ENCODE measurements around the gene PPP1R3D.

PPP1R3D gene

DNA sequence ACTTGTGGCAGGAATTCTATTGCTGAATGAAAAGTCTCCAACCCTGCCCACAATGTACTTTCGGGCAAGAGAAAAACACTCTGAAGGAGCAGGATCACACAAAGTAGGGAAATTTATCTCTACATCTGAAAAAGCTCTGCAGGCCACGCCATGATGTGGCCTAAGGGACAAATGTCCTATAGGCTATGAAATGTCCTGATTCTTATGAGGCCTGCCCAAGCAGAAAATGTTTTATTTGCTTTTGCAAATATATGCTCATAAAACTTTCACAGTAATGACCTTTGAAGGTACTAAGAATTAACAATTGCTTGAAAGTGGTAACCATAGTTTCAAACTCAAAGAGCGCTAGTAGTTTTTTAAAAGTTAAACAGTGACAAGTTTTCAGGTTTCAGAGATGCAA is 37.6 kb downstream of the PPP1R3D start:
- no peak overlapping the region for H3K27ac ChIP-seq (ENCODE audit: extremely low read depth, low read depth, low read length)
- ChIA-PET POLR2A (no interaction called here), CTCF (interaction anchor here (1.1 to 1.2 kb wide), 2 partner anchors 21 to 31 kb away, joined by 3 to 5 read pairs; partner anchors contain the start of gene SYCP2)
- no peaks in the 10 kb centered on the region for H3K4me1 ChIP-seq (ENCODE audit: control insufficient read depth, insufficient read depth, low read length)
- no peak overlapping the region for H3K4me3 ChIP-seq (ENCODE audit: low read depth, low read length)
- no peaks in the 10 kb centered on the region for H3K9me3 ChIP-seq (ENCODE audit: control insufficient read depth, insufficient read depth, low read depth, low read length)
- H3K36me3 ChIP-seq (ENCODE audit: control insufficient read depth in 2 of 2, insufficient read depth in 1 of 2, low read length in 2 of 2) = no peaks in the 10 kb centered on the region
- no peak for TF ChIP-seq ZNF248 (tag by site-specific recombination; IDR thresholded peaks at IDR 0.05)
- TF ChIP-seq ZSCAN16 (tag by site-specific recombination; IDR thresholded peaks at IDR 0.05) = no peak
- TF ChIP-seq KLF1 (tag by site-specific recombination; IDR thresholded peaks at IDR 0.05) = no peak
- TF ChIP-seq, protein P1, sequence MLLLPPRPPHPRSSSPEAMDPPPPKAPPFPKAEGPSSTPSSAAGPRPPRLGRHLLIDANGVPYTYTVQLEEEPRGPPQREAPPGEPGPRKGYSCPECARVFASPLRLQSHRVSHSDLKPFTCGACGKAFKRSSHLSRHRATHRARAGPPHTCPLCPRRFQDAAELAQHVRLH (tag by site-specific recombination; IDR thresholded peaks at IDR 0.05) = no peak
- TF ChIP-seq, protein P2, sequence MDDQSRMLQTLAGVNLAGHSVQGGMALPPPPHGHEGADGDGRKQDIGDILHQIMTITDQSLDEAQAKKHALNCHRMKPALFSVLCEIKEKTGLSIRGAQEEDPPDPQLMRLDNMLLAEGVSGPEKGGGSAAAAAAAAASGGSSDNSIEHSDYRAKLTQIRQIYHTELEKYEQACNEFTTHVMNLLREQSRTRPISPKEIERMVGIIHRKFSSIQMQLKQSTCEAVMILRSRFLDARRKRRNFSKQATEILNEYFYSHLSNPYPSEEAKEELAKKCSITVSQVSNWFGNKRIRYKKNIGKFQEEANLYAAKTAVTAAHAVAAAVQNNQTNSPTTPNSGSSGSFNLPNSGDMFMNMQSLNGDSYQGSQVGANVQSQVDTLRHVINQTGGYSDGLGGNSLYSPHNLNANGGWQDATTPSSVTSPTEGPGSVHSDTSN (CRISPR knock-in tag; IDR thresholded peaks at IDR 0.05) = no peak
- TF ChIP-seq ZNF140 (tag by site-specific recombination; IDR thresholded peaks at IDR 0.05) = no peak
- TF ChIP-seq ZFP41 (tag by site-specific recombination; IDR thresholded peaks at IDR 0.05; ENCODE audit: borderline replicate concordance) = no peak

DNA sequence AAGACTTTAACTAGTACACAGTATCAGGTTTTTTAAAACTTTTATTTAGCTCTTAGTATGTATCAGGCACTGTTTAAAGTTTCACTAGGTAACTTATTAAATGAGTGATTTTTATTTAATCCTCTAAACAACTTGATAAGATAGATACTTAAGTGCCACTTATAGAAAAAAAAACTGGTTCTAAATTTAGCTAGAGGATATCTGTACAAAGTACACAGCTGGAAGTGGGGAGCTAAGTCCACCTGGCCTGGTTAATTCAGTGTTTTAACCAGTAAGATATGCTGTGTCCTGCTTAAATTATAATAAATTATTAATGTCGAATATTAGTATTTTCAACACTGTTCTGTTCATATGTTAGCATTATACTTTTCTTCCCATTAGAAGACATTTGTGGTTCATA is 44.2 kb downstream of the PPP1R3D start:
- Histone ChIP-seq H3K27ac (ENCODE audit: extremely low read depth, low read depth, low read length) (no peak overlapping the region), H3K4me3 (ENCODE audit: low read depth, low read length) (no peak overlapping the region), H3K36me3 (ENCODE audit: control insufficient read depth in 2 of 2, insufficient read depth in 1 of 2, low read length in 2 of 2) (no peaks in the 10 kb centered on the region), H3K4me1 (ENCODE audit: control insufficient read depth, insufficient read depth, low read length) (no peaks in the 10 kb centered on the region), H3K9me3 (ENCODE audit: control insufficient read depth, insufficient read depth, low read depth, low read length) (no peaks in the 10 kb centered on the region)
- no peak for TF ChIP-seq ZNF211 (tag by site-specific recombination; IDR thresholded peaks at IDR 0.05; ENCODE audit: low read depth)
- TF ChIP-seq, protein P3, sequence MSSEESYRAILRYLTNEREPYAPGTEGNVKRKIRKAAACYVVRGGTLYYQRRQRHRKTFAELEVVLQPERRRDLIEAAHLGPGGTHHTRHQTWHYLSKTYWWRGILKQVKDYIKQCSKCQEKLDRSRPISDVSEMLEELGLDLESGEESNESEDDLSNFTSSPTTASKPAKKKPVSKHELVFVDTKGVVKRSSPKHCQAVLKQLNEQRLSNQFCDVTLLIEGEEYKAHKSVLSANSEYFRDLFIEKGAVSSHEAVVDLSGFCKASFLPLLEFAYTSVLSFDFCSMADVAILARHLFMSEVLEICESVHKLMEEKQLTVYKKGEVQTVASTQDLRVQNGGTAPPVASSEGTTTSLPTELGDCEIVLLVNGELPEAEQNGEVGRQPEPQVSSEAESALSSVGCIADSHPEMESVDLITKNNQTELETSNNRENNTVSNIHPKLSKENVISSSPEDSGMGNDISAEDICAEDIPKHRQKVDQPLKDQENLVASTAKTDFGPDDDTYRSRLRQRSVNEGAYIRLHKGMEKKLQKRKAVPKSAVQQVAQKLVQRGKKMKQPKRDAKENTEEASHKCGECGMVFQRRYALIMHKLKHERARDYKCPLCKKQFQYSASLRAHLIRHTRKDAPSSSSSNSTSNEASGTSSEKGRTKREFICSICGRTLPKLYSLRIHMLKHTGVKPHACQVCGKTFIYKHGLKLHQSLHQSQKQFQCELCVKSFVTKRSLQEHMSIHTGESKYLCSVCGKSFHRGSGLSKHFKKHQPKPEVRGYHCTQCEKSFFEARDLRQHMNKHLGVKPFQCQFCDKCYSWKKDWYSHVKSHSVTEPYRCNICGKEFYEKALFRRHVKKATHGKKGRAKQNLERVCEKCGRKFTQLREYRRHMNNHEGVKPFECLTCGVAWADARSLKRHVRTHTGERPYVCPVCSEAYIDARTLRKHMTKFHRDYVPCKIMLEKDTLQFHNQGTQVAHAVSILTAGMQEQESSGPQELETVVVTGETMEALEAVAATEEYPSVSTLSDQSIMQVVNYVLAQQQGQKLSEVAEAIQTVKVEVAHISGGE (tag by site-specific recombination; conservative IDR thresholded peaks at IDR 0.05; ENCODE audit: low read depth) = no peak
- TF ChIP-seq, protein P4, sequence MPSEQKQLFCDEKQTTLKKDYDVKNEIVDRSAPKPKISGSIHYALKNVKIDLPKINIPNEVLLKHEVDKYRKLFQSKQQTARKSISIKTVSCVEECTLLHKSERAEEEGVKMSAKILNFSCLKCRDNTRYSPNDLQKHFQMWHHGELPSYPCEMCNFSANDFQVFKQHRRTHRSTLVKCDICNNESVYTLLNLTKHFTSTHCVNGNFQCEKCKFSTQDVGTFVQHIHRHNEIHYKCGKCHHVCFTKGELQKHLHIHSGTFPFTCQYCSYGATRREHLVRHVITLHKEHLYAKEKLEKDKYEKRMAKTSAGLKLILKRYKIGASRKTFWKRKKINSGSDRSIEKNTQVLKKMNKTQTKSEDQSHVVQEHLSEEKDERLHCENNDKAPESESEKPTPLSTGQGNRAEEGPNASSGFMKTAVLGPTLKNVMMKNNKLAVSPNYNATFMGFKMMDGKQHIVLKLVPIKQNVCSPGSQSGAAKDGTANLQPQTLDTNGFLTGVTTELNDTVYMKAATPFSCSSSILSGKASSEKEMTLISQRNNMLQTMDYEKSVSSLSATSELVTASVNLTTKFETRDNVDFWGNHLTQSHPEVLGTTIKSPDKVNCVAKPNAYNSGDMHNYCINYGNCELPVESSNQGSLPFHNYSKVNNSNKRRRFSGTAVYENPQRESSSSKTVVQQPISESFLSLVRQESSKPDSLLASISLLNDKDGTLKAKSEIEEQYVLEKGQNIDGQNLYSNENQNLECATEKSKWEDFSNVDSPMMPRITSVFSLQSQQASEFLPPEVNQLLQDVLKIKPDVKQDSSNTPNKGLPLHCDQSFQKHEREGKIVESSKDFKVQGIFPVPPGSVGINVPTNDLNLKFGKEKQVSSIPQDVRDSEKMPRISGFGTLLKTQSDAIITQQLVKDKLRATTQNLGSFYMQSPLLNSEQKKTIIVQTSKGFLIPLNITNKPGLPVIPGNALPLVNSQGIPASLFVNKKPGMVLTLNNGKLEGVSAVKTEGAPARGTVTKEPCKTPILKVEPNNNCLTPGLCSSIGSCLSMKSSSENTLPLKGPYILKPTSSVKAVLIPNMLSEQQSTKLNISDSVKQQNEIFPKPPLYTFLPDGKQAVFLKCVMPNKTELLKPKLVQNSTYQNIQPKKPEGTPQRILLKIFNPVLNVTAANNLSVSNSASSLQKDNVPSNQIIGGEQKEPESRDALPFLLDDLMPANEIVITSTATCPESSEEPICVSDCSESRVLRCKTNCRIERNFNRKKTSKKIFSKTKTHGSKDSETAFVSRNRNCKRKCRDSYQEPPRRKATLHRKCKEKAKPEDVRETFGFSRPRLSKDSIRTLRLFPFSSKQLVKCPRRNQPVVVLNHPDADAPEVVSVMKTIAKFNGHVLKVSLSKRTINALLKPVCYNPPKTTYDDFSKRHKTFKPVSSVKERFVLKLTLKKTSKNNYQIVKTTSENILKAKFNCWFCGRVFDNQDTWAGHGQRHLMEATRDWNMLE (tag by site-specific recombination; conservative IDR thresholded peaks at IDR 0.05; ENCODE audit: low read depth) = no peak
- TF ChIP-seq, protein P5, sequence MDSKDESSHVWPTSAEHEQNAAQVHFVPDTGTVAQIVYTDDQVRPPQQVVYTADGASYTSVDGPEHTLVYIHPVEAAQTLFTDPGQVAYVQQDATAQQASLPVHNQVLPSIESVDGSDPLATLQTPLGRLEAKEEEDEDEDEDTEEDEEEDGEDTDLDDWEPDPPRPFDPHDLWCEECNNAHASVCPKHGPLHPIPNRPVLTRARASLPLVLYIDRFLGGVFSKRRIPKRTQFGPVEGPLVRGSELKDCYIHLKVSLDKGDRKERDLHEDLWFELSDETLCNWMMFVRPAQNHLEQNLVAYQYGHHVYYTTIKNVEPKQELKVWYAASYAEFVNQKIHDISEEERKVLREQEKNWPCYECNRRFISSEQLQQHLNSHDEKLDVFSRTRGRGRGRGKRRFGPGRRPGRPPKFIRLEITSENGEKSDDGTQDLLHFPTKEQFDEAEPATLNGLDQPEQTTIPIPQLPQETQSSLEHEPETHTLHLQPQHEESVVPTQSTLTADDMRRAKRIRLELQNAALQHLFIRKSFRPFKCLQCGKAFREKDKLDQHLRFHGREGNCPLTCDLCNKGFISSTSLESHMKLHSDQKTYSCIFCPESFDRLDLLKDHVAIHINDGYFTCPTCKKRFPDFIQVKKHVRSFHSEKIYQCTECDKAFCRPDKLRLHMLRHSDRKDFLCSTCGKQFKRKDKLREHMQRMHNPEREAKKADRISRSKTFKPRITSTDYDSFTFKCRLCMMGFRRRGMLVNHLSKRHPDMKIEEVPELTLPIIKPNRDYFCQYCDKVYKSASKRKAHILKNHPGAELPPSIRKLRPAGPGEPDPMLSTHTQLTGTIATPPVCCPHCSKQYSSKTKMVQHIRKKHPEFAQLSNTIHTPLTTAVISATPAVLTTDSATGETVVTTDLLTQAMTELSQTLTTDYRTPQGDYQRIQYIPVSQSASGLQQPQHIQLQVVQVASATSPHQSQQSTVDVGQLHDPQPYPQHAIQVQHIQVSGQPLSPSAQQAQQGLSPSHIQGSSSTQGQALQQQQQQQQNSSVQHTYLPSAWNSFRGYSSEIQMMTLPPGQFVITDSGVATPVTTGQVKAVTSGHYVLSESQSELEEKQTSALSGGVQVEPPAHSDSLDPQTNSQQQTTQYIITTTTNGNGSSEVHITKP (tag by site-specific recombination; IDR thresholded peaks at IDR 0.05) = no peak
- TF ChIP-seq ZNF514 (tag by site-specific recombination; IDR thresholded peaks at IDR 0.05) = no peak
- TF ChIP-seq, protein P6, sequence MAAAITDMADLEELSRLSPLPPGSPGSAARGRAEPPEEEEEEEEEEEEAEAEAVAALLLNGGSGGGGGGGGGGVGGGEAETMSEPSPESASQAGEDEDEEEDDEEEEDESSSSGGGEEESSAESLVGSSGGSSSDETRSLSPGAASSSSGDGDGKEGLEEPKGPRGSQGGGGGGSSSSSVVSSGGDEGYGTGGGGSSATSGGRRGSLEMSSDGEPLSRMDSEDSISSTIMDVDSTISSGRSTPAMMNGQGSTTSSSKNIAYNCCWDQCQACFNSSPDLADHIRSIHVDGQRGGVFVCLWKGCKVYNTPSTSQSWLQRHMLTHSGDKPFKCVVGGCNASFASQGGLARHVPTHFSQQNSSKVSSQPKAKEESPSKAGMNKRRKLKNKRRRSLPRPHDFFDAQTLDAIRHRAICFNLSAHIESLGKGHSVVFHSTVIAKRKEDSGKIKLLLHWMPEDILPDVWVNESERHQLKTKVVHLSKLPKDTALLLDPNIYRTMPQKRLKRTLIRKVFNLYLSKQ (tag by site-specific recombination; IDR thresholded peaks at IDR 0.05; ENCODE audit: borderline replicate concordance) = no peak
- no peak for TF ChIP-seq ZFP69B (tag by site-specific recombination; IDR thresholded peaks at IDR 0.05)
- TF ChIP-seq ZNF114 (tag by site-specific recombination; IDR thresholded peaks at IDR 0.05) = no peak
- no peak for TF ChIP-seq ZNF292 (tag by site-specific recombination; IDR thresholded peaks at IDR 0.05; ENCODE audit: borderline replicate concordance, low read depth)
- TF ChIP-seq, protein P7, sequence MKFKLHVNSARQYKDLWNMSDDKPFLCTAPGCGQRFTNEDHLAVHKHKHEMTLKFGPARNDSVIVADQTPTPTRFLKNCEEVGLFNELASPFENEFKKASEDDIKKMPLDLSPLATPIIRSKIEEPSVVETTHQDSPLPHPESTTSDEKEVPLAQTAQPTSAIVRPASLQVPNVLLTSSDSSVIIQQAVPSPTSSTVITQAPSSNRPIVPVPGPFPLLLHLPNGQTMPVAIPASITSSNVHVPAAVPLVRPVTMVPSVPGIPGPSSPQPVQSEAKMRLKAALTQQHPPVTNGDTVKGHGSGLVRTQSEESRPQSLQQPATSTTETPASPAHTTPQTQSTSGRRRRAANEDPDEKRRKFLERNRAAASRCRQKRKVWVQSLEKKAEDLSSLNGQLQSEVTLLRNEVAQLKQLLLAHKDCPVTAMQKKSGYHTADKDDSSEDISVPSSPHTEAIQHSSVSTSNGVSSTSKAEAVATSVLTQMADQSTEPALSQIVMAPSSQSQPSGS (tag by site-specific recombination; IDR thresholded peaks at IDR 0.05; ENCODE audit: low read depth) = no peak
- ChIA-PET CTCF (interaction anchor here (1.3 kb wide), 1 partner anchor 38 kb away, joined by 3 read pairs; no protein-coding TSS in a partner anchor), POLR2A (no interaction called here)
